ENCODE data around the gene LNX1. TPM values are rescaled to one million over a fixed set of nuclear protein-coding genes. Genes with fewer than 3 reads are reported as not detected.

Gene LNX1
- total RNA-seq, 4 donors from 2014 or later: 5.8 to 14.7 (median 8.4) TPM

DNA sequence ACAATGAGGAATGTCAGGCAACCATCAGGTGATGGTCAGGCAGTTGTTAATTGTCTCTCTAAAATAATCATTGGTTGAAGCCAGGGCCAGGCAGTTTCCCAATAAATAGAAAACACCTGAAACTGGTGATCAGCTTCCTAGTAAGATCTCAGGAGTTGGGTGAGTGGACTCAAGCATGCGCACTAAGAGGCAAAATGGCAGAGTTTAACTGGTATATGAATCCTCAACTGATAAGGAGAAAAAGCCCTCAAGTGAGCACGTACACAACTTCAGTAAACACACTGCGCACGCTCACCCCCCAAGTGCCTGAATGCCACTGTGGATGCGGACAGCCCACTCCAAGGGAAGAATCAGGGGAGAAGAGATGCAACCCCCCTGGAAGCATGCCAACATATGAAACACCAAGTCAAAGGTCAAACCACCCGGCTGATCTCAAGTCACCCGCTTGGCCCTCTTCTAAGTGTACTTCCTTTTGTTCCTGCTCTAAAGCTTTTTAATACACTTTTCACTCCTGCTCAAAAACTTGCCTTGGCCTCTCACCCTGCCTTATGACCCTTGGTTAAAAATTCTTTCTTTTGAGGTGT is 39.9 kb downstream of the LNX1 start:
- TF ChIP-seq POLR2A (IDR thresholded peaks at IDR 0.05; ENCODE audit: low read depth): no peak
- TF ChIP-seq, protein P1, sequence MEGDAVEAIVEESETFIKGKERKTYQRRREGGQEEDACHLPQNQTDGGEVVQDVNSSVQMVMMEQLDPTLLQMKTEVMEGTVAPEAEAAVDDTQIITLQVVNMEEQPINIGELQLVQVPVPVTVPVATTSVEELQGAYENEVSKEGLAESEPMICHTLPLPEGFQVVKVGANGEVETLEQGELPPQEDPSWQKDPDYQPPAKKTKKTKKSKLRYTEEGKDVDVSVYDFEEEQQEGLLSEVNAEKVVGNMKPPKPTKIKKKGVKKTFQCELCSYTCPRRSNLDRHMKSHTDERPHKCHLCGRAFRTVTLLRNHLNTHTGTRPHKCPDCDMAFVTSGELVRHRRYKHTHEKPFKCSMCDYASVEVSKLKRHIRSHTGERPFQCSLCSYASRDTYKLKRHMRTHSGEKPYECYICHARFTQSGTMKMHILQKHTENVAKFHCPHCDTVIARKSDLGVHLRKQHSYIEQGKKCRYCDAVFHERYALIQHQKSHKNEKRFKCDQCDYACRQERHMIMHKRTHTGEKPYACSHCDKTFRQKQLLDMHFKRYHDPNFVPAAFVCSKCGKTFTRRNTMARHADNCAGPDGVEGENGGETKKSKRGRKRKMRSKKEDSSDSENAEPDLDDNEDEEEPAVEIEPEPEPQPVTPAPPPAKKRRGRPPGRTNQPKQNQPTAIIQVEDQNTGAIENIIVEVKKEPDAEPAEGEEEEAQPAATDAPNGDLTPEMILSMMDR (IDR thresholded peaks at IDR 0.05): no peak
- no peak for TF ChIP-seq POLR2AphosphoS5 (IDR thresholded peaks at IDR 0.05)
- no peak for TF ChIP-seq EP300 (IDR thresholded peaks at IDR 0.05)
- H3K27ac ChIP-seq (replicated peaks in 1 of 4): no peak overlapping the region
- 85% methylated on average over 7 of the region's 7 CpGs for whole genome bisulfite sequencing
- no peak for DNase-seq (ENCODE audit: extremely low spot score)
- intact Hi-C loops (cut with DNase I): no loop called here
- no peaks in the 10 kb centered on the region for H3K27me3 ChIP-seq
- no peaks in the 10 kb centered on the region for H3K36me3 ChIP-seq
- H3K4me1 ChIP-seq: peaks cover 0 to 8% (median 7%) of the 10 kb centered on the region in 4 donors
- H3K9me3 ChIP-seq: no peaks in the 10 kb centered on the region
- H3K4me3 ChIP-seq: no peak overlapping the region

DNA sequence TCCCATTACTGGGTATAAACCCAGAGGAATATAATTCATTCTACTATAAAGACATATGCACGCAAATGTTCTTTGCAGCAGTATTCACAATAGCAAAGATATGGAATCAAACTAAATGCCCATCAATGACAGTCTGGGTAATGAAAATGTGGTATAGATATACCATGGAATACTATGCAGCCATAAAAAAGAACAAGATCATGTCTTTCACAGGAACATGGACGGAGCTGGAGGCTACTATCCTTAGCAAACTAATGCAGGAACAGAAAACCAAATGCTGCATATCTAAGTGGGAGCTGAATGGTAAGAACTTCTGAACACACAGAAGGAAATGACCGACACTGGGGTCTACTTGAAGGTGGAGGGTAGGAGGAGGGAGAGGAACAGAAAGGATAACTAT is 42.6 kb downstream of the LNX1 start:
- no peak for DNase-seq (ENCODE audit: extremely low spot score)
- WGBS: 92% methylated on average over 3 of the region's 3 CpGs
- TF ChIP-seq EP300 (IDR thresholded peaks at IDR 0.05): no peak
- TF ChIP-seq, protein P1 (IDR thresholded peaks at IDR 0.05): no peak
- no peak for TF ChIP-seq POLR2AphosphoS5 (IDR thresholded peaks at IDR 0.05)
- Histone ChIP-seq H3K4me3 (no peak overlapping the region), H3K9me3 (no peaks in the 10 kb centered on the region), H3K27ac (replicated peaks in 1 of 4) (no peak overlapping the region), H3K4me1 (no peaks in the 10 kb centered on the region), H3K36me3 (no peaks in the 10 kb centered on the region), H3K27me3 (no peaks in the 10 kb centered on the region)
- intact Hi-C loops (cut with DNase I): no loop called here

DNA sequence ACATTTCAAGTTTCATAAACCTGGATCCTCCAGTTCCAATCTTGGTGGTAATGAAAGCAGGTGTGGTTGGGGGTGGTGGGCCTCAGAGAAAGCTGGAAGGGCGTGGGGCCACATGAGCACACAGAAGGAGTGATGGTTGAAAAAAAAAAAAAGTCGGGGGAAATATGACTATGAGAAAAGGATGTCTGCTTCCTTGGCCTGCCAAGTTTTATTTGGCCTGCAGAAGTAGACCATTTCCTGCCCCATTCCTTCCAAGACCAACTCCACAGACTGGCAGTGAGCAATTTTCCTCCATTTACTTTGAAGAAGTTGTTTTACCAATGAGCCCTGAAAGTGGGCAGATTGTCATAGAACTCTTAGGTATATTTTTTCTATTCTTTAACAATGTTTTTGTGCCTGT is 43.3 kb downstream of the LNX1 start:
- TF ChIP-seq EP300 (IDR thresholded peaks at IDR 0.05) (no peak), POLR2AphosphoS5 (IDR thresholded peaks at IDR 0.05) (no peak), POLR2A (IDR thresholded peaks at IDR 0.05; ENCODE audit: low read depth) (no peak)
- TF ChIP-seq, protein P1 (IDR thresholded peaks at IDR 0.05): no peak
- Histone ChIP-seq H3K27ac (replicated peaks in 1 of 4) (no peak overlapping the region), H3K9me3 (no peaks in the 10 kb centered on the region), H3K36me3 (no peaks in the 10 kb centered on the region), H3K4me3 (no peak overlapping the region), H3K27me3 (no peaks in the 10 kb centered on the region), H3K4me1 (peaks cover 0 to 3% (median 2%) of the 10 kb centered on the region in 4 donors)
- intact Hi-C loops (cut with DNase I): no loop called here
- DNase-seq (ENCODE audit: extremely low spot score): no peak
- 50% methylated on average over 2 of the region's 2 CpGs for WGBS

DNA sequence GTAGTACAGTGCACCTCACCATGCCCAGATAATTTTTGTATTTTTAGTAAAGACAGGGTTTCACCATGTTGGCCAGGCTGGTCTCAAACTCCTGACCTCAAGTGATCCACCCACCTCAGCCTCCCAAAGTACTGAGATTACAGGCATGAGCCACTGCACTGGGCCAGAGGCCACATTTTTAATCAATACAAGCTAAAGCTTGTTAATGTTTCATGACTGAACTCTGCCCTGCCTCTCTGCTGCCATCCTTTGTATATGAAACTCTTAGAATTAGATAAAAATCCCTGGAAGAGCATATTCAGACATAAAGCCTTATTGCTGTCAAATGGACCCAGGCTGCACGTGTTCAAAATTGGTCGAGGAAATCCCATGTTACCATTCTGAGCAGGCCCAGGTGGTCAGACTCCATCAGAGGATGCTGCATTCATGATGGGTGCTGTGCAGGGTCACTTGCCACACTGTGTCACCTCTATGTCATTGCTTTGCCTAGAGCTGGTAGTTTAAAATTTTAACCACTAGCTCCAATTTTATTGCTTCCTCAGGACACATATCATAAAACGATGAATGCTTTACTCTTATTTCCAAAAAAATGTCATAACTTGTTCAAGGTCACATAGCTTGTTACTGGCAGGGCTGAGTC is 45.2 kb downstream of the LNX1 start:
- intact Hi-C loops (cut with DNase I): no loop called here
- Histone ChIP-seq H3K27me3 (no peaks in the 10 kb centered on the region), H3K4me1 (peaks cover 7 to 23% (median 22%) of the 10 kb centered on the region in 4 donors), H3K36me3 (no peaks in the 10 kb centered on the region), H3K27ac (replicated peaks in 1 of 4) (no peak overlapping the region), H3K9me3 (no peaks in the 10 kb centered on the region), H3K4me3 (no peak overlapping the region)
- no peak for TF ChIP-seq POLR2A (IDR thresholded peaks at IDR 0.05; ENCODE audit: low read depth)
- TF ChIP-seq, protein P1 (IDR thresholded peaks at IDR 0.05): no peak
- TF ChIP-seq EP300 (IDR thresholded peaks at IDR 0.05): no peak
- TF ChIP-seq POLR2AphosphoS5 (IDR thresholded peaks at IDR 0.05): no peak
- 87% methylated on average over 3 of the region's 3 CpGs for WGBS
- DNase-seq (ENCODE audit: extremely low spot score): no peak

Measured in esophagus muscularis mucosa (tissue), 4 donors.